Measurements from ENCODE around the gene ADI1. TPM values are rescaled to one million over a fixed set of nuclear protein-coding genes. Genes with fewer than 3 reads are reported as not detected.
"Not testable (repeated sequence)": the region's sequence is repeated elsewhere in the genome, so short reads cannot be mapped to it uniquely, and the experiment has no call there.

ADI1 gene
- polyA plus RNA-seq, 3 donors from 2014 or later, result 31.0 to 66.1 (median 52.2) TPM

DNA sequence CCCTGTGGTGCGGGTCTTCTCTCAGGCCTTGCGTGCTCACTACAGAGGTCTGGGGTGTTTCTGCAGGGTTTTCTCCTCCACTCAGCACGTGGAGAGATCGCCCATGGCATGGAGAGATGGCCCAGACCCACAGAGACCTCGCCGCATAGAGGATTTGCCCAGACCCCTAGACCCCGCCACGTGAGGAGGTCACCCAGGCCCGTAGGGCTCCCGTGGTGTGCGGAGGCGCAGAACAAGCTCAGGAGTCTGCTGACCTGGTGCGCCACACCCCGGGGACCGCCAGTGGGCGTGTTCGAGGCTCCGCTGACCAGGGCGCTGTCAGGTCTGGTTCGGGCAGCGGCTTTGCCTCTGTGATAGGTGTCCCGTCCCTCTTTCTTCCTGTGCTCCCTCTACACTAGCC lies 64.5 kb downstream of the ADI1 start:
- H3K36me3 Mint-ChIP-seq, result peaks cover 4 to 17% (median 5%) of the 10 kb centered on the region in 3 donors
- H3K27me3 Mint-ChIP-seq (ENCODE audit: low read depth in 3 of 3), result peaks cover 0 to 2% (median 0%) of the 10 kb centered on the region in 3 donors
- no peaks in the 10 kb centered on the region for H3K9me3 Mint-ChIP-seq
- no peak overlapping the region for H3K4me3 Mint-ChIP-seq
- no peak for DNase-seq
- no peaks in the 10 kb centered on the region for H3K4me1 Mint-ChIP-seq
- H3K27ac Mint-ChIP-seq, result no peak overlapping the region

DNA sequence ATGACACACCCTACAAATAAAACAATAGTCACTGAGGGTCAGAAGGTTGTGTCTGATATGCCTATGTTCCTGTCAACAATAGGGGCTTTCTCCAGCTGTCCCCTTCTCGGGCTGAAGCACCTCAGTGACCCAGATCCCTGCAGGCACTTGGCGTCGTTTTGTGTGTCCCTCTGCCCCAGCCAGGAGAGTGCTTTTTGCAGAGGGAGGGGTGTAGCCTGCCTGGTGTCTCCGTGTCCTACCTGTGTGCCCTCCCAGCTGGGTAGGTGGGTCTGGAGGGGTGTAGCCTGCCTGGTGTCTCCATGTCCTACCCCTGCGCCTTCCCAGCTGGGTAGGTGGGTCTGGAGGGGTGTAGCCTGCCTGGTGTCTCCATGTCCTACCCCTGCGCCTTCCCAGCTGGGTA lies 65.3 kb downstream of the ADI1 start:
- not testable (repeated sequence) for H3K27me3 Mint-ChIP-seq (ENCODE audit: low read depth in 3 of 3); H3K4me1 Mint-ChIP-seq; DNase-seq; H3K4me3 Mint-ChIP-seq; H3K9me3 Mint-ChIP-seq
- H3K36me3 Mint-ChIP-seq, result peaks cover 5 to 22% (median 11%) of the 10 kb centered on the region in 3 donors
- peak overlapping the region in 1 of 6 donors; percentile 28 for H3K27ac Mint-ChIP-seq

DNA sequence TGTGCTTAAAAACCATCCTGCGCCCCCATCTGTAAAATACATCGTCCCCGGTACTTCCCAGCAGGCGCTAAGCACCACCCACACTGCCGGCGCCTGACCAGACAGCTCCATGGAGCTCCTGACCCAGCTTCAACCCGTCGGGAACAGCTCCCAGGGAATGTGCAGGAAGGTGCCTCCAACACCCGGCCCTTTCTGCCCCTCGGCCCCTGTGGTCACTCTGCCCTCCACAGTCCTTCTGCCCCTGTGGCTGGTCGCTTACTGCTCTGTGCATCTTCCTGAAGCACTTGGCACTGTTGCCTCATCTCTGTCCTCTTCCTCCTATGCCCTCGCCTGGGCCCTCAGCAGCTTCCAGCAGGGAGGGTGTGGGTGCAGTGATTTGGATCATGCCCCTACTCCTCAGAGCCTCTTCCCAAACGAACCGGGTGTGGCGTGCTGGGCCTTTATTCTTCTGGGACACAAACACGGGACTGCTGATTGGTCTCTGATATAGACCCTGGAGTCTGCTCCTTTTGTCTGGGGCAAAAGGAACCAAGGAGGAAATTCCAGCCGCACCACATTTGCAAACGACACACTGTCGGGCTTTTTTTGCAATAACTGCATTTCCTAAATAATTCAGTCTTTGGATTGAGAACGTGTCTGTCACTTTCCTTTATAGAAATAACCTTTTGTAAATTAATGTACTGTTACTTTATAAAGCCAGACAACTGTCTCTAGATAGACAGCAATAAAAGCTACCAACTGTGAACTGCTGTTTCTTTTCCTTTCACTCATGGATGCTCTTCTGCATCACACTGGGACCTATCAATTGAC lies 65.9 kb downstream of the ADI1 start:
- Mint-ChIP-seq H3K36me3 (peaks cover 6 to 21% (median 8%) of the 10 kb centered on the region in 3 donors), H3K27me3 (ENCODE audit: low read depth in 3 of 3) (peaks cover 0 to 2% (median 0%) of the 10 kb centered on the region in 3 donors), H3K9me3 (no peaks in the 10 kb centered on the region), H3K4me1 (no peaks in the 10 kb centered on the region), H3K4me3 (no peak overlapping the region), H3K27ac (peak overlapping the region in 1 of 6 donors; percentile 28)
- DNase-seq, result no peak

DNA sequence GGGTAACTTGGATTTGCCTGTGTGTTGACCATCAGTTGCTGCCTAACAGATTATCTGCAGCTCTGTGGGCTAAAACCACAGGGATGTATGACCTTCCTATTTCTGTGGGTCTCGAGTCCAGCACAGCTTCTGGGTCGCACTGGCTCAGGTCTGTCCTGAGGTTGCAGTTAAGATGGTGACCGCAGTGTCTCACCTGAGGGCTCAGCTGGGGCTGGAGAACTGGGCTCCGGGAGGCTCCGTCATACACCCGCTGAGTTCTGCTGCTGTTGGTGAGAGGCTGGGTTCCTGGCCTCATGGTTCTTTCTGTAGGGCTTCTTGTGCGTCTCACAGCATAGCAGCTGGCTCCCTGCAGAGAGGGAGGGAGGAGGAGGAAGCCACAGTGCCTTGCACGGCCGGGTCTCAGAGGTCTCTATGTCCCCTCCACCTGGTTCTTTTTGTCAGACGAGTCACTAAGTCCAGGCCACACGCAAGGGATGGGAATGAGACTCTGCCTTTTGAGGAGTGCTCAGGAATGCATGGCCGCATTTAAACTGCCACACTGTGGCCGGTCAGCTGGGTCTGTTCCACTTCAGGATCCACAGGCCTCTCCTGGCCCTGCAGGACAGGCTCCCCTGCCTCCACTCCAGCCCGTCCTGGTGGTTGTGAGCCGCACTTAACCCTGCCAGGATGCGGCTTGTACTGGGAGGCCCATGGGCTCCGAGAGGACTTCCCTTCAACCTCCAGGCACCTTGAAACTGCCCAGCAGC lies 67.2 kb downstream of the ADI1 start:
- Mint-ChIP-seq H3K4me1 (no peaks in the 10 kb centered on the region), H3K9me3 (no peaks in the 10 kb centered on the region), H3K27ac (no peak overlapping the region), H3K36me3 (peaks cover 4 to 19% (median 9%) of the 10 kb centered on the region in 3 donors), H3K4me3 (no peak overlapping the region), H3K27me3 (ENCODE audit: low read depth in 3 of 3) (no peaks in the 10 kb centered on the region)
- DNase-seq, result no peak

DNA sequence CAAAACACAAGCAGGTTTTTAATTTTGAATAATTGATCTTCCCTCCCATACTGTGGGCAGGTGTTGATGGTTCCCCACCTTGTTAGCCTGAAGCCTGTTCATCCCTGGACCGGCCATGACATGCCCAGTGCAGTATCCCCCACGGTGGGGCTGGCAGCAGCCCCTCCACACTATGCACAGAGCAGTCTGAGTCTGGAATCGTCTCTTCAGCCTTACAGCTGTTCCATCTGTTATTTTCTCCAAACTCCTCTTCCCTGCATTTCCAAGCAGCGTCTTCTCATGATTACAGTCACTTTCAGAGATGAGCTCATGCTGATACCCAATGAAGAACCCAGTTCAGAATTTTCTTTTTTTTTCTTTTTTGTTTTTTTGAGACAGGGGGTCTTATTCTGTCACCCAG lies 68.2 kb downstream of the ADI1 start:
- Mint-ChIP-seq H3K27ac (no peak overlapping the region), H3K4me1 (no peaks in the 10 kb centered on the region), H3K36me3 (peaks cover 4 to 19% (median 10%) of the 10 kb centered on the region in 3 donors), H3K4me3 (no peak overlapping the region), H3K27me3 (ENCODE audit: low read depth in 3 of 3) (no peaks in the 10 kb centered on the region), H3K9me3 (no peaks in the 10 kb centered on the region)
- no peak for DNase-seq

DNA sequence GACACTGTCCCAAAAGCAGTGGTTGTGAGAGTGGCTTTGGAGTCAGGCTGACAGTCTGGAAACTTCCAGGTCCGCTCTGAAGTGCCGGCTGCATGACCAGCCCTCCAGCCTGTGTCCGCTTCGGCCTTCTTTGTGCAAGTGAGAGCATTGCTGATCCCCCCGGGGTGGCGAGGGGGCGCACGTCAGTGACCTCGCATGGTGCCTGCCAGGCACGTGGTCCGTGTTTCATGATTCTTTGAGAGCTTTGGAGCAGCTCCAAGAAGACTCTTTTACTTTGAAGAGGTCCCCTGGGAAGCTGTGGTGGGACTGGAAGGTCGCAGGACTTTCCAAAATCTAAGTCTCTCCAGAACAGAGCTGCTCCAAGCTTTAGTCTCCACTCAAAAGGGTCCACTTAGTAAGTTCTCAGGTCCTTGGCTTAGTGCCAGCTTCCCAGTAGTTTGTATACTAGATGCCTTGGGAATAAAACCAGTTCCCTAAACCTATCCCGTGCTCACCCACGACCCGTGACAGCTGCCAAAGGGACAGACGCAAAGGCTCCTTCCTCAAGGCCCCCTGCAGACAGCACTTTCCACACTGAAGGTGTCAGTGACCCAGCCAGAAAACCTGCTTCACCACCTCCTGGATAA lies 68.8 kb downstream of the ADI1 start:
- peaks cover 4 to 25% (median 13%) of the 10 kb centered on the region in 3 donors for H3K36me3 Mint-ChIP-seq

DNA sequence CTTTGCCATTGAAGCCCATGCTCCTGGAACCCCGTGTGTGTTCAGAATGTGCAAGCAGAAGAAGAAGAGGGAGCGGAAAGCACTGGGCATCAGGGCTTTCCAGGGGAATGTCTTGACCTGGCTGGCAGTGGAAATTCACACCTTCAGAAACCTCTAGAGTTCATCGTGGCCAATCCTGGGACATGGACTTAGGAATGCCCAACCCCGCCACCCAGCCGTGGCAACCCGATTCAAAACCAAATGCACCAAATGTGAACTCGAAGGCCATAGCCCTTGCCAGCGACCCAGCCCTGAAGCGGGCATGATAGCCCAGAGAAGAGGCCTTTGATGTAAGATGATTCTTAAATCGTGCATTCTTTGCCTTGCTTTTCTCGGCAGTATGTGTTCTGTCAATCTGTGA lies 69.4 kb downstream of the ADI1 start:
- Mint-ChIP-seq H3K27ac (no peak overlapping the region), H3K9me3 (no peaks in the 10 kb centered on the region), H3K4me3 (no peak overlapping the region), H3K4me1 (no peaks in the 10 kb centered on the region), H3K27me3 (ENCODE audit: low read depth in 3 of 3) (no peaks in the 10 kb centered on the region), H3K36me3 (peaks cover 4 to 24% (median 13%) of the 10 kb centered on the region in 3 donors)
- DNase-seq, result no peak

More for the DNA sequence above, 68.8 kb downstream of the ADI1 start:
- H3K4me1 Mint-ChIP-seq, result no peaks in the 10 kb centered on the region
- no peak overlapping the region for H3K4me3 Mint-ChIP-seq
- no peak overlapping the region for H3K27ac Mint-ChIP-seq
- no peaks in the 10 kb centered on the region for H3K9me3 Mint-ChIP-seq
- no peaks in the 10 kb centered on the region for H3K27me3 Mint-ChIP-seq (ENCODE audit: low read depth in 3 of 3)
- no peak for DNase-seq

DNA sequence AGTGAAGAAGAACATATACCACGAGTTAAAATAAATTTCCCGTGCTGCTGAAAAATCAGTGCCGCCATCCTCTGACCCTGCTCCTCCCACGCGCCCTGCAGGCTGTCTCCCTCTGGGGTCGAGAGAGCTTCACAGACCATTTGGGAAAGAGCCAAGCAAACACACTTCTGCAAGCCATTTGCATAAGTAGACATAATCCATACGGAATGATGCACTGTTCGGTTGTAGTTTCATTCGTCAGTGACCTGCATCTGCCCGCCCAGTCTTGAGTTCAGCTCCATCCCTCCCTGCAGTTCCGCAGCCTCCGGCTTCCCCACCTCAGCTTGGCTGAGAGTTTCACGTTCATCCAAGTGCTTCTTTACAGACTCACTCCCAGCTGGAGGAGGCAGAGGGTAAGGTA lies 70.2 kb downstream of the ADI1 start:
- DNase-seq, result no peak
- H3K27ac Mint-ChIP-seq, result no peak overlapping the region

DNA sequence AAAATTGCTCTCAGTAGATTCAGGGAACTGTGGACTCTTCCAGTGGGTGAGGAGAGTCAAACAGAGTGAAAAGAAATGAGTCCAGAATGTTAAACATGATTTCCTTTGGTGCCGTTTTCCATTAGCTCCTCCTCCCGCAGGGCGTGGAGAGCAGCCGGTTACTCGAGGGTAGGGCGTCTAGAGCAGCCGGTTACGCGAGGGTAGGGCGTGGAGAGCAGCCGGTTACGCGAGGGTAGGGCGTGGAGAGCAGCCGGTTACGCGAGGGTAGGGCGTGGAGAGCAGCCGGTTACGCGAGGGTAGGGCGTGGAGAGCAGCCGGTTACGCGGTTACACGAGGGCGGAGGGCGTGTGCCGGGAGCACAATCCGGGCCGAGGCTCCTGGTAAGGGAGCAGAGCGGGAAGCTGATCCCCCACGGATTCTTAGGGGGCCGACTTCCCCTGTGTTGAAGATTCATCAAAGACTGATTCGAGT lies 70.9 kb downstream of the ADI1 start:
- not testable (repeated sequence) for H3K4me3 Mint-ChIP-seq; H3K4me1 Mint-ChIP-seq; H3K9me3 Mint-ChIP-seq; DNase-seq; H3K27ac Mint-ChIP-seq; H3K27me3 Mint-ChIP-seq (ENCODE audit: low read depth in 3 of 3)
- H3K36me3 Mint-ChIP-seq, result peaks cover 4 to 33% (median 13%) of the 10 kb centered on the region in 3 donors

More for the DNA sequence above, 70.2 kb downstream of the ADI1 start:
- Mint-ChIP-seq H3K27me3 (ENCODE audit: low read depth in 3 of 3) (no peaks in the 10 kb centered on the region), H3K4me3 (no peak overlapping the region), H3K4me1 (no peaks in the 10 kb centered on the region), H3K36me3 (peaks cover 4 to 30% (median 13%) of the 10 kb centered on the region in 3 donors), H3K9me3 (no peaks in the 10 kb centered on the region)

DNA sequence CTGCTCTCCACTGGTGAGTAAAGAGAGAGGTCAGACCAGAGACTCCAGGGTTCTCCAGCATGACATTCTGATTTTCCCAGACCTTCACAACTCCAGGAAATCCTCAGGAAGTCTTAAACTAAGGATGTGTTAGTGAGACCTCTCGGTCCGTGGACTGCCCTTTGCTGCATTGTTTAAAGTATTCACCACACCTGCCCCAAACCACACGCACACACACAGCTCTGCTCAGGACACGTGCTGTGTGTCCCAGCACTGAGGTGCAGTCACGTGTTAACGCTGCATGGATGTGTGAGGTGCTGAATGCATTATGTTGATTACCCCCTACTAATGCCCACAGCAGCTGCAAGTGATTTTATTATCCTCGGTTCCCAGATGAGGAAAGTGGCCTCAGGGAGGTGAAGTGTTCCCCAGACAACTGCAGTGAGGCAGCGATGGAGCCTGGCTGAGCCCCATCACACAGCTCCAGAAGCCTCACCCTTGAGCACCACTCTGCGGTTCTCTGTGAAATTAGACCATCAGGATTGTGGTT lies 71.5 kb downstream of the ADI1 start:
- H3K27me3 Mint-ChIP-seq (ENCODE audit: low read depth in 3 of 3), result no peaks in the 10 kb centered on the region
- H3K4me3 Mint-ChIP-seq, result no peak overlapping the region
- no peaks in the 10 kb centered on the region for H3K9me3 Mint-ChIP-seq
- no peaks in the 10 kb centered on the region for H3K4me1 Mint-ChIP-seq
- no peak for DNase-seq
- H3K27ac Mint-ChIP-seq, result no peak overlapping the region
- peaks cover 4 to 33% (median 13%) of the 10 kb centered on the region in 3 donors for H3K36me3 Mint-ChIP-seq

Other genes starting within 250 kb of the ADI1 start
- gene EIPR1, start 141.7 kb downstream of the ADI1 start, polyA plus RNA-seq, result 10 to 100 TPM; 37.1 to 47.7 (median 41.1) TPM
- 10 to 100 TPM; 14.4 to 41.4 (median 19.9) TPM for gene TRAPPC12, start 139.8 kb downstream of the ADI1 start, polyA plus RNA-seq
- 10 to 100 TPM; 26.6 to 43.2 (median 41.6) TPM for gene RNASEH1, start 38.8 kb upstream of the ADI1 start, polyA plus RNA-seq
- 1,000 to 10,000 TPM in 1 of 3 donors, 100 to 1,000 TPM in 2; 479 to 1,432 (median 642) TPM for gene RPS7, start 55.7 kb upstream of the ADI1 start, polyA plus RNA-seq
- not detected for gene COLEC11, start 75.6 kb upstream of the ADI1 start, polyA plus RNA-seq
- gene ALLC, start 138.7 kb upstream of the ADI1 start, polyA plus RNA-seq, result not detected
- not detected for gene DCDC2C, start 184.0 kb upstream of the ADI1 start, polyA plus RNA-seq

Data from immature natural killer cell (primary cell).